ENCODE results near the gene SGMS2.

- TF ChIP-seq CTCF (IDR thresholded peaks at IDR 0.05): no peak
- TF ChIP-seq POLR2AphosphoS5 (IDR thresholded peaks at IDR 0.05): no peak
- TF ChIP-seq POLR2A (IDR thresholded peaks at IDR 0.05): no peak
Measured at GRCh38 chr4:107808572-107808971, 16.2 kb upstream of the SGMS2 start.

Measured in breast epithelium (tissue), 3 donors.